SK-N-DZ (cell line): ENCODE measurements around the gene ERFE.
"Not testable (repeated sequence)": the region's sequence is repeated elsewhere in the genome, so short reads cannot be mapped to it uniquely, and the experiment has no call there.

Source experiments
- DNase-seq: peaks from one replicate; pipeline ENCODE4 v3.0.0-alpha.2; 2015; ENCODE audit warnings: low spot score

The ERFE gene

GRCh38 chr2:238168196-238169047 is 9.7 kb downstream of the ERFE start:
- no peak for DNase-seq

GRCh38 chr2:238169048-238169707 is 10.4 kb downstream of the ERFE start:
- DNase-seq, result no peak

GRCh38 chr2:238169708-238170251 is 11.0 kb downstream of the ERFE start:
- no peak for DNase-seq

- no peak for DNase-seq
Observed at GRCh38 chr2:238170386-238171071, 11.8 kb downstream of the ERFE start.

GRCh38 chr2:238171072-238171431 is 12.3 kb downstream of the ERFE start:
- DNase-seq, result not testable (repeated sequence)

GRCh38 chr2:238171575-238172187 is 12.9 kb downstream of the ERFE start:
- DNase-seq, result no peak

- DNase-seq, result no peak
Observed at GRCh38 chr2:238172439-238172838, 13.7 kb downstream of the ERFE start.

- no peak for DNase-seq
Observed at GRCh38 chr2:238173692-238174091, 14.9 kb downstream of the ERFE start.

GRCh38 chr2:238174291-238174690 is 15.5 kb downstream of the ERFE start:
- DNase-seq, result no peak

GRCh38 chr2:238174701-238175100 is 15.9 kb downstream of the ERFE start:
- DNase-seq, result peak; percentile 84

- DNase-seq, result no peak
Observed at GRCh38 chr2:238176613-238177012, 17.8 kb downstream of the ERFE start.

GRCh38 chr2:238180554-238180953 is 21.8 kb downstream of the ERFE start:
- no peak for DNase-seq

GRCh38 chr2:238182362-238182761 is 23.6 kb downstream of the ERFE start:
- DNase-seq, result no peak

GRCh38 chr2:238183821-238184220 is 25.1 kb downstream of the ERFE start:
- no peak for DNase-seq

GRCh38 chr2:238187618-238188548 is 29.1 kb downstream of the ERFE start:
- no peak for DNase-seq

GRCh38 chr2:238190445-238190844 is 31.7 kb downstream of the ERFE start:
- no peak for DNase-seq

GRCh38 chr2:238202326-238203093 is 43.7 kb downstream of the ERFE start:
- no peak for DNase-seq

- peak; percentile 72 for DNase-seq
Observed at GRCh38 chr2:238203094-238203972, 44.6 kb downstream of the ERFE start, which contains the start of gene ILKAP. Gene ILKAP (minus strand): TSS chr2:238203695. CDS start chr2:238203553, 142 bp downstream.
